Right cardiac atrium (tissue), 5 donors: ENCODE measurements around the gene AGAP1. TPM values are rescaled to one million over a fixed set of nuclear protein-coding genes. Genes with fewer than 3 reads are reported as not detected.
"Not testable (repeated sequence)": the region's sequence is repeated elsewhere in the genome, so short reads cannot be mapped to it uniquely, and the experiment has no call there.

Experiments
- ATAC-seq, 2 donors: fragments of 200-7000 bp; cut with Tn5 transposase; one replicate each; pipeline versions ENCODE4 v1.8.0 to v1.9.1; 2020; ENCODE audit warnings: moderate library complexity in 2 of 2, mild to moderate bottlenecking in 1 of 2
- DNase-seq, 3 donors: peaks; one replicate each; pipeline ENCODE4 v3.0.0-alpha.2; 2020
- H3K27ac ChIP-seq: one replicate; pipeline ENCODE4 v1.5.1; 2013; ENCODE audit warnings: mild to moderate bottlenecking, low read length, control low read depth, moderate library complexity
- H3K27me3 ChIP-seq: one replicate; pipeline ENCODE4 v1.6.1; 2013; ENCODE audit not compliant: control insufficient read depth, insufficient read depth
- H3K4me1 ChIP-seq: one replicate; pipeline ENCODE4 v1.6.1; 2013; ENCODE audit warnings: low read length; ENCODE audit not compliant: control insufficient read depth, insufficient read depth
- H3K4me3 ChIP-seq: one replicate; pipeline ENCODE4 v1.5.1; 2013; ENCODE audit warnings: low read length, control low read depth
- H3K9me3 ChIP-seq: one replicate; pipeline ENCODE4 v1.6.1; 2013; ENCODE audit warnings: low read length; ENCODE audit not compliant: control insufficient read depth
- WGBS: extraction: QIAGEN DNeasy Blood & Tissue Kit; methylation state at CpG from one replicate; pipeline ENCODE4 v1.1.7; 2013; 5-methylcytosine and 5-hydroxymethylcytosine counted together
- intact Hi-C, 4 donors: fragments of 100-400 bp; cut with DNase I; formaldehyde crosslinking; loops; one replicate each; pipeline versions ENCODE4 v1.11.0 to v1.14.0; 2022 to 2023
- polyA plus RNA-seq: library from polyadenylated mRNA; stranded (reverse); fragments of 200-250 nt; gene quantifications from one replicate; pipeline ENCODE4 v1.2.3, GENCODE V29; 2013
- total RNA-seq, 4 donors: library from RNA; stranded (reverse); fragmentation: NEBNext Ultra II Directional; extraction: Animal tissue kit (Norgen Biotek cat#: 25700); gene quantifications; one replicate each; pipeline ENCODE4 v1.2.1, GENCODE V29; 2021
- donor health status: healthy with polysubstance abuse.
- donor health status: DM: no; HTN: yes; CAD: no.
- donor health status: DM: no; HTN: no; CAD: no.
- donor health status: DM: no; HTN: yes; CAD: no; lungs with severe emphysema.
- donor health status: DM: yes; HTN: yes; CAD: no.

The AGAP1 gene
- total and polyA plus RNA-seq, 5 donors: 10.5 to 25.3 (median 22.6) TPM

DNA sequence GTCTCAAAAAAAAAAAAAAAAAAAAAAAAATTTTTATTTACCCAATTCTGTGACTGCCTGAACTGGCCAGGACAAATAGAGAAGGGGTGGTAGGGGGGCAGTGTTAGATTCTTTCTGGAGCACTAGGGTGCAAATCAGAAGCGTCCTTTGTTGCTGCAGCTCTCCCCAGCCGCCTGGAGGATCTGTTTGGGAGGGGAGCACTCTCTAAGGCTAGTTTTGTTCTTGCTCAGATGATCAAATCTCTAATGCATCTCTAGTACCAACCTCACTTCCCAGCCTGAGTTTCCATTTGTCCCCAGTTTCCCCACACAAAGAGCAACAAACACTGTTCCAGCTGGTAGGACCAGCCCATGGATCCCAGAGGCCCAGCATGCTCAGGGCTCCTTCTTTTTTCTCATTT, 591.4 kb downstream of the AGAP1 start:
- intact Hi-C loops: no loop called here
- DNase-seq: no peak
- H3K4me1 ChIP-seq: peaks cover 4% of the 10 kb centered on the region

GRCh38 chr2:236085647-236086046, 591.8 kb downstream of the AGAP1 start:
- Histone ChIP-seq H3K4me3 (no peak overlapping the region), H3K4me1 (peaks cover 4% of the 10 kb centered on the region), H3K9me3 (no peaks in the 10 kb centered on the region), H3K27ac (no peak overlapping the region), H3K27me3 (no peaks in the 10 kb centered on the region)
- DNase-seq (peak in 2 of 3 donors; percentile 16 to 55), ATAC-seq (peak; percentile 48 to 50)
- intact Hi-C loops: no loop called here
- 54% methylated on average over 7 of the region's 7 CpGs for WGBS

More for the DNA sequence above, 591.4 kb downstream of the AGAP1 start:
- no peaks in the 10 kb centered on the region for H3K27me3 ChIP-seq
- no peak overlapping the region for H3K27ac ChIP-seq
- ATAC-seq: no peak
- WGBS: 92% methylated on average over 2 of the region's 2 CpGs
- H3K9me3 ChIP-seq: no peaks in the 10 kb centered on the region
- no peak overlapping the region for H3K4me3 ChIP-seq

GRCh38 chr2:236086403-236086970, 592.6 kb downstream of the AGAP1 start:
- ATAC-seq (no peak), DNase-seq (no peak)
- Histone ChIP-seq H3K9me3 (no peaks in the 10 kb centered on the region), H3K27ac (no peak overlapping the region), H3K27me3 (no peaks in the 10 kb centered on the region), H3K4me3 (no peak overlapping the region), H3K4me1 (peaks cover 4% of the 10 kb centered on the region)
- intact Hi-C loops: no loop called here
- 40% methylated on average over 6 of the region's 6 CpGs for WGBS

- no peaks in the 10 kb centered on the region for H3K27me3 ChIP-seq
- WGBS: 77% methylated on average over 8 of the region's 8 CpGs
- H3K9me3 ChIP-seq: no peaks in the 10 kb centered on the region
- no peak for ATAC-seq
- peak in 1 of 3 donors; percentile 14 for DNase-seq
- H3K4me1 ChIP-seq: peaks cover 4% of the 10 kb centered on the region
- no peak overlapping the region for H3K27ac ChIP-seq
- intact Hi-C loops: no loop called here
- no peak overlapping the region for H3K4me3 ChIP-seq
Observed at GRCh38 chr2:236086971-236087465, 593.2 kb downstream of the AGAP1 start.

DNA sequence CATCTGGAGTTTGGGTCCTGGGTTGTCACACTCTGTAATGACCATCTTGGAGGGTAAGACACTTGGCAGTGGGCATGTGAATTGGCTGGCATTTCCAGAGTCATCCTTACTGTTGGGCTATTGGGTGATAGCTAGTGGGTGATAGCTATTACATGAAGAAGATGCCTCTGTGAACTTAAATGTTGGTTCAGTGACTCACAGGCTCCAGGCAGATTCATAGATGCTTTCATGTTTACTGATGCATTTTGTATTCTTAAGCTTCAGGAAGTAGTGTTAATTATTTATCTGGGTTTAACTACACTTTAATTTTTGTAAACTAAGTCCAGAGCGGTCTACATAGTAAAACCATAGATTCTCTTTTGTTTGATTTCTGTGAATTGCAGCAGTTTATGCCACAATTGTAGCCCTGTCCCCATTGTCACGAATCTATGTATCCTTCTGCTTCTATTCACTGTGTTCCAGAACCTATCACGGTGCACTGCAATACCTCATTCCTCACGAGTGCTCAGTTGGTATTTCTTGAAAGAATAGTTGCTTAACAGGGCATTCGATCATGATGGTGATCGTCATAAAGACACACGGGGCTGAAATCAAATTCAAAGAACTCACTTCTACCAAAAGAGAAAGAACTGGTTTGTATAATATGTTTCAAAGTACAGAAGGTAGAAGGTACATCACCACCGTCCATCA, 594.7 kb downstream of the AGAP1 start:
- ATAC-seq (no peak), DNase-seq (no peak)
- whole genome bisulfite sequencing: 93% methylated on average over 8 of the region's 8 CpGs
- Histone ChIP-seq H3K27ac (no peak overlapping the region), H3K4me3 (no peak overlapping the region), H3K27me3 (no peaks in the 10 kb centered on the region), H3K4me1 (peaks cover 4% of the 10 kb centered on the region), H3K9me3 (no peaks in the 10 kb centered on the region)
- intact Hi-C loops: no loop called here

GRCh38 chr2:236089271-236090026, 595.6 kb downstream of the AGAP1 start:
- ATAC-seq (no peak), DNase-seq (no peak)
- H3K4me1 ChIP-seq: peaks cover 4% of the 10 kb centered on the region
- H3K27me3 ChIP-seq: no peaks in the 10 kb centered on the region
- no peak overlapping the region for H3K27ac ChIP-seq
- WGBS: 90% methylated on average over 12 of the region's 12 CpGs
- H3K9me3 ChIP-seq: no peaks in the 10 kb centered on the region
- intact Hi-C loops: no loop called here
- H3K4me3 ChIP-seq: no peak overlapping the region

DNA sequence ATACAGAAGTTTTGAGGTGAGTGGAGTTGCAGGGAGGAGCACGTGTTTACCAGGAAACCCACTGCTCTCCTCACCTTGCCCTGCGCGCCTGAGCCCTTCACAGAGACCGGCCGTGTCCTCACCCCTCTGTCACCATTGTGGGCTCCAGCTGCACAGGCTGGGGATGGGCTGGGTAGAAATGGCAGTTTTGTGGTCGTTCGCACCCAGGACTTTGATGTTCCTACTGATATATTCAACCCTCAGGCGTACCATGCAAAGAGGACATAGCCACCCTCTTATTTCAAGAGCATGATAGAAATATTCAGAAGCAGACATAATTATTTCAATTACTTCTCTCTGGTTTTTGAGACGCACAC, 596.2 kb downstream of the AGAP1 start:
- no peak for ATAC-seq
- 94% methylated on average over 9 of the region's 9 CpGs for WGBS
- DNase-seq: no peak
- H3K27me3 ChIP-seq: no peaks in the 10 kb centered on the region
- intact Hi-C loops: no loop called here
- H3K27ac ChIP-seq: no peak overlapping the region
- no peak overlapping the region for H3K4me3 ChIP-seq
- peaks cover 4% of the 10 kb centered on the region for H3K4me1 ChIP-seq
- no peaks in the 10 kb centered on the region for H3K9me3 ChIP-seq

- H3K4me1 ChIP-seq, H3K9me3 ChIP-seq, intact Hi-C loops, H3K4me3 ChIP-seq, ATAC-seq, H3K27me3 ChIP-seq, H3K27ac ChIP-seq: not testable (repeated sequence)
- WGBS: 96% methylated on average over 16 of the region's 16 CpGs
- peak in 1 of 3 donors; percentile 18 for DNase-seq
Observed at GRCh38 chr2:236090826-236091225, 597.0 kb downstream of the AGAP1 start.

- Histone ChIP-seq H3K4me1 (no peaks in the 10 kb centered on the region), H3K27me3 (no peaks in the 10 kb centered on the region), H3K27ac (no peak overlapping the region), H3K9me3 (no peaks in the 10 kb centered on the region), H3K4me3 (no peak overlapping the region)
- 90% methylated on average over 4 of the region's 4 CpGs for WGBS
- ATAC-seq (no peak), DNase-seq (no peak)
- intact Hi-C loops: no loop called here
Observed at GRCh38 chr2:236092714-236093113, 598.9 kb downstream of the AGAP1 start.

DNA sequence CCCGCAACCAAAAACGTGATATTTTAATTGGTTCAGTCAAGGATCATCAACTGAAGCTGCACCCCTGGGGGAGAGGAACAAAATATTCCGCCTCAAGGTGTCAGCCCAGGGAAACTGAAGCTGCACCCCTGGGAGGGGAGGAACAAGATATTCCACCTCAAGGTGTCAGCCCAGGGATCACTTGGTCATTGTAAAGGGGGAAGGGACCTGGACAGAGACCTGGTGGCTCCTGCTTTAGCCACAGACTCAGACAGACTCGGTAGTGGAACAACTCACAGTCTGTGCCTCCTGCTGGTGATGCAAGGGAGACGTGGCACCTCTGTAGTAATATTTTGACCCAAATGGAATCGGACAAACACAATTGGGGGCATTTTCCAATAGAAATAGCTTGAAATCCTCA, 599.3 kb downstream of the AGAP1 start:
- Histone ChIP-seq H3K27me3 (no peaks in the 10 kb centered on the region), H3K27ac (no peak overlapping the region), H3K4me3 (no peak overlapping the region), H3K4me1 (no peaks in the 10 kb centered on the region), H3K9me3 (no peaks in the 10 kb centered on the region)
- ATAC-seq (no peak), DNase-seq (no peak)
- intact Hi-C loops: no loop called here
- 83% methylated on average over 6 of the region's 6 CpGs for WGBS

DNA sequence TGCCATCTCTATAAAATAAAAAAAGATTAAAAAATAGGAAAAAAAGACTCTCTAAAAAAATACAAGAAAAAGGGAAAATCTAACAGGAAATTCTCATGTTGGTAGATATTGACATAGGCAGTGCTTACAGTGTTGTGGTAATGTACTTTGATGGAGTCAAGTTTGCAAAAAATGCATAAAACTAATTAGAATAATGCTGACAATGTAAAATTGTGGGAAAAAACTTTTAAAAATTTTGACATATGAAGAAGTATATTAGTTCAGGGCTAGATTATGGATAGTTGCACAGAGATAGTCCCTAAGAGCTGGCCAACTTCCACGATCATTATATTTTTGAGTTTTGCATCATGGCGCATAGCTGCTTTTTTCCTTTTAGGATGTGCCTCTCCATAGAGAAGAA, 601.7 kb downstream of the AGAP1 start:
- H3K27ac ChIP-seq: no peak overlapping the region
- WGBS: 97% methylated on average over 2 of the region's 2 CpGs
- DNase-seq (no peak), ATAC-seq (no peak)
- H3K9me3 ChIP-seq: no peaks in the 10 kb centered on the region
- no peaks in the 10 kb centered on the region for H3K27me3 ChIP-seq
- no peaks in the 10 kb centered on the region for H3K4me1 ChIP-seq
- intact Hi-C loops: no loop called here
- no peak overlapping the region for H3K4me3 ChIP-seq
